GM21825 (cell line): ENCODE measurements around the gene CSTB.
"Not testable (repeated sequence)": the region's sequence is repeated elsewhere in the genome, so short reads cannot be mapped to it uniquely, and the experiment has no call there.

Experiments used
- ATAC-seq: cut with Tn5 transposase; IDR thresholded peaks from one replicate; pipeline ENCODE4 v1.9.1; 2021; ENCODE audit warnings: mild to moderate bottlenecking, moderate library complexity; ENCODE audit not compliant: unreplicated experiment

The CSTB gene, protein sequence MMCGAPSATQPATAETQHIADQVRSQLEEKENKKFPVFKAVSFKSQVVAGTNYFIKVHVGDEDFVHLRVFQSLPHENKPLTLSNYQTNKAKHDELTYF

DNA sequence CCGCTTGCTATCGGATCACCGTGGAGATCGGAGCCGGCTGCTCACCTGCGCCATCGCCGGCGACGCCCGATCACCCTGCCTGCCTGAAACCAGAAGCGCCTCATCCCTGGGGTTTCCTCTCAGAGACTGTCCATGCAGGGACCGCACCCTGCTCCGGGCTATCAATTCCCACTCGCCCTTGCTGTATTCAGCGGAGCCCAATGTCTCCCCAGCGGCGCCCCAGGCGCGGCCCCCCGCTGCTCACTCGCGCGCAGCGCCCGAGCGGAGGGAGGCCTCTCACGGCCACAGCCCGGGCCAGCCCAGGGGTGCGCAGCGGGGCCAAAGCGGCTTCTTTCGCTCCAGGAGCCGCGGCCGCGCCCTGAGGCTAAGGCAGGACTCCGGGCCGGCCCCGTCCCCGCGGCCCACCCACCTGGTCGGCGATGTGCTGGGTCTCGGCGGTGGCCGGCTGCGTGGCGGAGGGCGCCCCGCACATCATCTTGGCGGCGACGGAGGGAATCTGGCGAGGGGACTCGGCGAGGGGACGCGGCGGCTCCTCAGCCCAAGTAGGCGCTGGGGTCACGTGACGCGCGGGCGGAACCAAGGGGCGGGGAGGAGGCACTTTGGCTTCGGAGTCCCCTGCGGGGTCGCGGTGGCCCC, at the start of gene CSTB:
TSS of gene CSTB (minus strand) at position 514 of the 636 bp plus-strand sequence. CDS start at position 475, 39 bp downstream.
- ATAC-seq, result peak; percentile 62

DNA sequence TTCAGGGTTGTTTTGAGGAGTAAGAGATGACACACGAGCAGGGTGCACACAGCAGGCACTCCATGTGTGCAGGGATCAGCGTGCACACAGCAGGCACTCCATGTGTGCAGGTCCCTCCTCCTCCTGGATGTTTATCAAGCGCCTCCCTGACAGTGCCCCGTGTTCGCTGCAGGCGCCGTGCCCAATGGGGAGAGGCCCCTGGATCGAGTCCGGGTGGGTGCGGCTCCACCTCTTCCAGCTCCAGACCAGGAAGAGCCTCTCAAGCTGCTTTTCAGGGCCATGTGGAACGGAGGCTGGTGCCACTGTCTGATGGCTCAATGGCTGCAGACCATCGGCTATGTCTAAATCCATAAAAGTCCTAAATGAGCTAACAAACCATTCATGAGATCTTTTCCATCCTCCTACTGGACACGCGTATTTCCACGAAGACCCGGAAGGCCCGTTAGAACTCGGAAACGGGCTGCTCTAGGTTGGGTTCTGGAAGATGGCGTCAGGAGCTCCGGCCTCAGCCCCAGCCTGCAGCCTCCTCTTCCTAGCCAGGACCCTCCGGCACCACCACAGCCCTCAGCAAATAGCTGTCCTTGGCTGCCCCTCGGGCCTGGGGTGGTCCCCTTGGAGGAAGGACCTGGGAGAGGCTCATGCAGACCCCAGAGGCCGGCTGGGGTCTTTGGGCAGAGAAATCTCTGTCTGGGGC, 49.3 kb upstream of the CSTB start:
- ATAC-seq, result no peak

DNA sequence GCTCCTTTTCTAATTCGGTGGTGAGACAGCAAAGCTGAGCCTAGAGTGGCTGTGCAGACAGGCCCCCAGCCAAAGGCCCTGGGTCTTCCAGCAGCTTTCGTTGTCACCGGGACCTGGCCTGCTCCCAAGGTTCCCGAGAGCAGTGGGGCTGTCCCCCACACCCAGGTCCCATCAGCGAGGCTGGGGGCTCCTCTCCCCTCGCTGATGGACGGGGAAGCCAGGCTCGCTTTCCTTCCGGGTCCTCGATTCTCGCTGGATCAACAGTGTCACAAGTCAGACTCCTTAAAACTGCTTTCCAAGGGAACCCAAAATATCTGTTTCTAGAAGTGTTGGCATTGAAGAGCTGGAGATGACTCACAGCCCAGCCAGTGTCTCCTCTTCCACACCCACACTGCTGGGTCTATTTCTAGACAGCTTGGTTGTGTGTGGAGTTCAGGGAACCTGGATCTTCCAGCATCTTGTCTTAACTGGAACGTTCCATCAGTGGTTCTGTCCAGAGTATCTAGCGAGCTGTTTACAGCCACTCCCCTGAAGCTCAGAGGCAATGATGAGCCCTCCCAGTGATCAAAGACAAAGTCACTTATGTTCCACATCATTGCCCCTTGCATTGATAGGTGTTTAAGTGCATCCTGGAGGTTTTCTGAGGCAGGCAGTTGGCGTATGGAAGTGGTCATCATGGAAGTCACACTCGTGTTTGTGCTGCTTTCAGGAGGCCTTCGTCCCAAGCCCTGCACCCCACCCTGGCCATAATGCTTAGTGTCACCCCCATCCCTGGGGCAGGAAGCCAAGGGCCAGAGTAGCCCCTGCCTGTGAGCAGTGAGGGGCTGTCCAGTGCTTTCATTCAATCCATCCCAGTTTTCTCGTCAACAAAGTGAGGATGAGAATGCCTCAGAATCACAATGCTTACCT, 48.5 kb upstream of the CSTB start:
- no peak for ATAC-seq

DNA sequence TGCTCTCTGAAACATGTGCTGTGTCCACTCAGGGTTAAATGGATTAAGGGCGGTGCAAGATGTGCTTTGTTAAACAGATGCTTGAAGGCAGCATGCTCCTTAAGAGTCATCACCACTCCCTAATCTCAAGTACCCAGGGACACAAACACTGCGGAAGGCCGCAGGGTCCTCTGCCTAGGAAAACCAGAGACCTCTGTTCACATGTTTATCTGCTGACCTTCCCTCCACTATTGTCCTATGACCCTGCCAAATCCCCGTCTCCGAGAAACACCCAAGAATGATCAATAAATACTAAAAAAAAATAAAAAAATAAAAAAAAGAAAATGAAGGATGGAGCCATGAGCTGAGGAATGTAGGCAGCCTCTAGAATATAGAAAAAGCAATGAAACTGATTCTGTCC, 46.6 kb upstream of the CSTB start:
- ATAC-seq, result not testable (repeated sequence)

DNA sequence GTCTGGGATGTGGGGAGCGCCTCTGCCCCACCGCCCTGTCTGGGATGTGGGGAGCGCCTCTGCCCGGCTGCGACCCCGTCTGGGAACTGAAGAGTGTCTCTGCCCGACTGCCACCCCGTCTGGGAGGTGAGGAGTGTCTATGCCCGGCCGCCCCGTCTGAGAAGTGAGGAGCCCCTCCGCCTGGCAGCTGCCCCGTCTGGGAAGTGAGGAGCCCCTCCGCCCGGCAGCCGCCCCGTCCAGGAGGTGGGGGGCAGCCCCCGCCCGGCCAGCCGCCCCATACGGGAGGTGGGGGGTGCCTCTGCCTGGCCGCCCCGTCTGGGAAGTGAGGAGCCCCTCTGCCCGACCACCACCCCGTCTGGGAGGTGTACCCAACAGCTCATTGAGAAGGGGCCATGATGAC, 46.1 kb upstream of the CSTB start:
- not testable (repeated sequence) for ATAC-seq

DNA sequence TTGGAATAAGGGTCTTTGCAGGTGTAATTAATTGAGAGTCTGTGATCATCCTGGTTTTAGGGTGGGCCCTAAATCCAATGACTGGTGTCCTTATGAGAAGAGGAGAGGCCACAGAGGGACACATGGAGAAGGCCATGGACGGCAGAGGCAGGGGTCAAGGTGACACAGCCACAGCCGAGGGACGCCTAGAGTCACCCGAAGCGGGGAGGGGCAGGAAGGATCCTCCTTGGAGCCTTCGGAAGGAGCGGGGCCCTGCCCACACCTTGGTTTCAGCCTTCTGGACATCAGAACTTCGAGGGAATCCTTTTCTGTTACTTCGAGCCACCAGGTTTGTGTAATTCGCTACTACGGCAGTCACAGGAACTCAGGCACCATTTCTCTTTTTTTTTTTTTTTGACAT, 44.4 kb upstream of the CSTB start:
- no peak for ATAC-seq

DNA sequence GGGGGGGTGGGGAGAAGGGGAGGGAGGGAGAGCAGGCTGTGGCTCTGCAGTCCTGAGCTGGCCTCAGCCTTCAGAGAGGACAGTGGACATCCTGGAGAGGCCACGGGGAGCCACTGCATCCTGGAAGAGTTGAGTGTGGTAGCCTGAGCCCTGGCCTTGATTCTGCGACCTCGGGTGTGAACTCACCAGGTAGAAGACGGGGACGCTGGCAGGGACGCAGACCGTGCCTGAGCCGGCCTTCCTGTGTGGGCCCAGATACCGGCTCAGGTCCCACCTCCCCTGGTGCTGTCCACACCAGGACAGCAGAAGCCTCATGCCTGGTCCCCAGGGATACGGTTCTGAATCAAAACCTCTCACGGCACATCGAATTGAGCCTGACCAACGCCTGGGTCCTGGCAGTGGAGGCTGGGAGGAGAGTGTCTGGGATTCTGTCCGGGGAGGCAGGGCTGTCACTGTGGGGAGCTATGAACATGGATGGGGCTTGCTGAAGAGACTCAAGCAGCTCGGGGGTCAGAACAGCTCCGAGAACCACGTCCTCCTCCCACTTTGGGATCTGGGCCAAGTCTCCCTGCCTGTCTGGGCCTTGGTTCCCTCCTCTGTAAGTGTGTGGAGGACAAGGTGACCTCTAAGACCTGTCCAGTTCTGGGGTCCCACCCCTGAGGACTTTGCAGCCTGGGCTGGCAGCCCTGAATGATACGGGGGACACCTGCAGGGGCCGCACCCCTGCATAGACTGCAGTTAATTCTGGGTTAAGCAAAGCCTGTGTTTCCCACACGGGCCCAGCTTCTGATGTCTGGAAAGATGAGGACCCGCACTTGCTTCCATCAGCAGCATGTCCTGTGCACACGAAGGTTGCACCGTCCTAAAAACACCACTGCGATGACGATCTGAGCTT, 43.6 kb upstream of the CSTB start:
- no peak for ATAC-seq

DNA sequence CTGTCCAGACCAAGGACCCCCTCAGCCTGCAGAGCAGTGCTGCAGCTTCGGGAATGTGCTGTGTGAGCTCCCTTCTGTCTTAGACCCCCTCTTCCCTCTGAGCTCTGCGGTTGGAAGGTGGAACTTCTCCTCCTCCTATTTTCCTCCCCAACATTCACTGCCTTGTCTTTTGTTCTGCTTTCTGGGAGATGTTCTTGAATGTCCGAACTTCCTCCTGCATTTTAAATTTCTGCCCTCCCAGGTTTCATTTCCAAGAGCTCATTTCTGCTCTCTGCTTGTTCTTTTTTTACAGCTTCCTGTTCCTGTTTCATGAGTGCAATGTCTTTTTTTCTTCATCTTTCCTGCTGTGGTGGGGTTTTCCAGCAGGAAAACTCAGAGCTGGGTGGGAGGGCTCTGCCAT, 42.6 kb upstream of the CSTB start:
- ATAC-seq, result no peak

DNA sequence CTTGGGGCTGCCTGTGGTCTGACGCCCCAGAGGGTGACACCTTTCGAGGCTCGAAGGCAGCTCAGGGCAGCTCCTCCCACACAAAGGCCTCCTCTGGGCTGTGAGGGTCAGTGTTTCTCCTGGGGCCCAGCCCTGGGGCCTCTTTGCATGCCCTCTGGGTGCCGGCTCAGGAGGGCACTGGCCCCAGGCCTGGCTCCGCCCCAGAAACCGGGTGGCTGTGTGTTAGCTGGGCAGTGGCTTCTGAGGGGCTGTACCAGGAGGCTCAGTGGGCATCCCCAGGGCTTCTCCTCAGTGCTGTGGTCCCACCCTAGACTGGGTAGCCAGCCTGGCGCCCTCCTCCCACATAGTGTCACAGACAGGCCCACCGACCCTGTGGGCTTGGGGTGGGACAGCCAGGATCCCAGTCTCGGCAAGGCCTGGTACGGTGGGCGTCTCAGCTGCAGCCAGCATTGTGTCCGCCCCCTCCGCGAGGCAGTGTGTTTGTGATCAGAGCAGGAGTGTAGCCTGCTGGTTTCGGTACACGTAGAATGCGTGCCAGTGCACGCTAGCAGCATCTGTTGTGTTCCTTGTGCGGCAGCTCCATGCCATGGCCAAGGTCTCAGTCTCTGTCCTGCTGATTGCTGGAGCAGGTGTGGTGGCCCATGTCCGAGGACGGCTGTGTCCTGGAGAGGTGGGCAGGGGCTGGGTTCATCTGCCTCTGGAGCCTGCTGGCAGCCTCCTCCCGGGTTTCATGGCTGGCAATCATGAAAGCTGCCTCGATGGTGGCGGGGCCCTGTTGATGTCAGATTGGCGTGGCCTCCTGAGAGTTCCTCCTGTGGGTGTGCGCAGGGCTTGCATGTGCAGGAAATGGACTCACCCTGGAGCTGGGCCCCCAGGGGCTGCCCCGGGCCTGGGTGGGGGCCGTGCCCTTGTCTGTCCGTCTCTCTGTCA, 41.3 kb upstream of the CSTB start:
- no peak for ATAC-seq

DNA sequence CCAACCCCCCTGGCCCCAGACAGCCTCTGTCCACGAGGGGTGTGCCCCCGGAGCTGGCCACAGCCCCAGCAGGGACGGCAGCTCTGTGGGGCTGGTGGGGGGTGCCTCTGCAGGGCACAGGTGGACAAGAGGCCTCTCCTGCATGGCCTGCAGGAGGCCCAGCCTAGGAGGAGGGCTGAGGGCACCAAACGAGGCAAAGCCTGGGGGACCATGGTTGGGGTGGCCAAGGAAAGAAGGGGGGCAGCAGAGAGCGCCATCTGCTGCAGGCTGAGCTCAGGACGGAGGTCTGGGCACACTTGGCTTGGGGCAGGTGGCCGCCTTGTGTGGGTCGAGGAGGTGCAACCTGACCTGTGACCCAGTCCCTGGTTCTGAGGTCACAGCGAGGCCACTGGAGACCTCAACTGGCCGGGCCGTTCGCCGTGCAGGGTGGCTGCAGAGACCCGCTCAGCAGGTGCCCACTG, 40.5 kb upstream of the CSTB start:
- no peak for ATAC-seq

DNA sequence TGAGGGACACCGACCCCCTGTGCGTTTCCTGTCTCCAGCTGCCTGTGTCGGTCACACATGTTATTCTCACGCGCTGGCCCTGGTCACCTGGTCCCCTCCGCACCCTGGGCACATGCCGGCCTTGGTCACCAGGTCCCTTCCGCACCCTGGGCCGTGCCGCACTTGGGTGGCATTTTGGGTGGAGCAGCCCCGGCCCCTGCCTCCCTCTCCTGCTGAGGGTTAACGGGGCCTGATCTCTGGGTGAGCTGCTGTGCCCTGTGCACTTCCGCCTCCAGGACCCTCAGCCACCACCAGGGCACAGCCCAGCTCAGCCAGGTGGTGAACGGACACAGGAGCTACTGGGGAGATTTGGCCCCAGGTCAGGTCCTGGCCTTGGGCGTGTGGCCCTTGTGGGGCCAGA, 39.9 kb upstream of the CSTB start:
- no peak for ATAC-seq

DNA sequence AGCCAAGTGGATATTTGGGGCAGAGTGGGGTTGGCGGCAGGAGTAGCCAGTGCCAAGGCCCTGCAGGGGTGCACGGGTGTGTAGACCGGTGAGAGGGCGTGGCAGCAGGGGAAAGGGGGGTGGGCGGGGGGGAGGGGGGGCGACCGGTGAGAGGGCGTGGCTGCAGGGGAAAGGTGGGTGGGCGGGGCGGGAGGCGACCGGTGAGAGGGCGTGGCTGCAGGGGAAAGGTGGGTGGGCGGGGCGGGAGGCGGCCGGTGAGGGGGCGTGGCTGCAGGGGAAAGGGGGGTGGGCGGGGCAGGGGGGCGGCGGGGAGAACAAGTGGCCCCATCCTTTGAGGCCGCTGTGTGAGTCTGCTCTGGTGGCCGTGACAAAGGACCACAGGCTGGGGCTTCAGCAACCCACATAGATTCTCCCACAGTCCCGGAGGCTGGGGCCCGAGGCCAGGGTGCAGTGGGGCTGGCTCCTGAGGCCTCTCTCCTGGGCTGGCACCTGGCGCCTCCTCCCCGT, 39.1 kb upstream of the CSTB start:
- no peak for ATAC-seq

DNA sequence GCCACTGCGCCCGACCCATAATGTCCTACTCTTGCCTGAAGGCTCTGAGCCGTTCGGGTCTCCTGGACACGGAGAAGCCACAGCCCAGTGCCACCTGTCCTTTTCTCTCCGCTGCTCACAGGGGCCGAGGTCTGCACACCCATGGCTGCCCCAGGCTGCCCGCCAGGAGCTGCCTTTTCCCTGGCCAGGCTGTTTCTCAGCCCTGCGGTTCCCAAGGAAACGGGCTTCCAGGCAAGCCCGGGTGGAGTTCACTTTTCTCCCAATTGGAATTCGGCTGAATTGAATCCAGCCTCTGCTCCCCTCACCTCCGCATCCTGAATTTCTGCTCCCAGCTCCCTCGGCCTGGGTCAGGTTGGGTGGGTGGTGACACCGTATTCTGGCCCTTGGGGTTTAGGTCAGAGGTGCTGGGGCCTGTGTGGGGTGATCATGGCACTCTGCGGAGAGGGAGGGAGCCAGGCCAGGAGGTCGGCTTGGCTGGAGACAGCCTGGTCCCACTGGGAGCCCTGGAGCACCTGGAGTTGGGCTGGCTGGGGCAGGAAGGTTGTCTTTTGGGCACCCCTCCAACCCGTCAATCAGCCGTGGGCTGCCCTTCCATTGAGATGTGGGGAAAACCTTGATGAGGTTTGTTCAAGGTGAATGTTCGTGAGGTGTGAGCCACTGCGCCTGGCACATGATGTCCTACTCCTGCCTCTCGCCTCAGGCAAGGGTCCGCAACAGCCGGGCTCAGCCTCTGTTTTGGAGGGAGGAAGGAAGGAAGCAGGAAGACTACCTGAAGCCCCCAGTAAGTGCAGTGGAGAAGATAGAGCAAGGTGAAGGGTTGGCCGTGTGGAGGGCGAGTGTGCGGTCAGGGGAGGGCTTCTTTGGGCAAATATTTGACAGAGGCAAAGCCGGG, 38.4 kb upstream of the CSTB start:
- no peak for ATAC-seq

DNA sequence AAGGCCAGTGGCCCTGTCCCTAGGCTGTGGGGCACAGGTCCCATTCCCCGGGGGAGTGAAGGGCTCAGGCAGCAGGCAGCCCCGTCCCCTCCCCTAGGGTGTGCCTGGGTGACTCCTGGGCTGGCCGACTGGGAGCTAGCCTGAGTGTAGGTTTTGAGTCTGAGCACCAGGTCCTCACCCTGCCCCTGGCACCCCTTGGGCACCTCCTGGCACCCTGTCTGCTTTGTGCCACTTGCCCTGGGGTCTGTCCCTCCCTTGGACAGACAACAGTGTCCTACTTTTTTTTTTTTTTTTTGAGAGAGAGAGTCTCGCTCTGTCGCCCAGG, 37.5 kb upstream of the CSTB start:
- ATAC-seq, result no peak

DNA sequence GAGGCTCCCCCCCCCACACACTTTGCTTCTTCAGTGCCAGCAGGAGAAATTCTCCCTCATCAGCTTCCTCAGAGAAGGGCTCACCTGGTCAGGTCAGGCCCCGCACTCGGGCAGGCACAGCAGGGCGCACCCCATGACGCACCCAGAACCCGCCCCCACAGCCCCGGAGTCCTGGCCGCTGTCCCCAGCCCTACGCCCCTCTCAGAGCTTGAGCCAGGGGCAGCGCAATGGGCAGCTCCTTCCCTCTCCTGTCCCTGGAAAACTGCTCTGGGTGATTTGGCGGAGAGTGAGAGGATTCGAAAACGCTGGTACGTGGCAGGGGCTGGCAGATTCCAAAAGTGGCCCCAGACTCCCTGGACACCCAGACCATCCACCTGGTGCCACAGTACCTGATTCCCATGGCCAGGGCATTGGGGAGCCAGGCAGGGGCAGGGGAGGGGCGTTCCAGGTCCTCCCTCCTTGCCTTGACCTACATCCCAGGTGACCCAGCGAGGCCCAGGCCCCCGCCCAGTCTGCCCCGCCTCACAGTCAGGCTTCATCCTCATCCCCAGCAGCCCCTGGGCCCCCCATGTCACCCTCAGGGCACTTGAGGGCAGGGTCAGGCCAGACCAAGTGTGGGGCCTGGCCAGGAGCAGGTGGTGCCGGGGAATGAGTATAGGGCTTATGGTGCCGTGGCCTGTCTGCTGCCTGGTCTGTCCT, 37.0 kb upstream of the CSTB start:
- ATAC-seq, result no peak

DNA sequence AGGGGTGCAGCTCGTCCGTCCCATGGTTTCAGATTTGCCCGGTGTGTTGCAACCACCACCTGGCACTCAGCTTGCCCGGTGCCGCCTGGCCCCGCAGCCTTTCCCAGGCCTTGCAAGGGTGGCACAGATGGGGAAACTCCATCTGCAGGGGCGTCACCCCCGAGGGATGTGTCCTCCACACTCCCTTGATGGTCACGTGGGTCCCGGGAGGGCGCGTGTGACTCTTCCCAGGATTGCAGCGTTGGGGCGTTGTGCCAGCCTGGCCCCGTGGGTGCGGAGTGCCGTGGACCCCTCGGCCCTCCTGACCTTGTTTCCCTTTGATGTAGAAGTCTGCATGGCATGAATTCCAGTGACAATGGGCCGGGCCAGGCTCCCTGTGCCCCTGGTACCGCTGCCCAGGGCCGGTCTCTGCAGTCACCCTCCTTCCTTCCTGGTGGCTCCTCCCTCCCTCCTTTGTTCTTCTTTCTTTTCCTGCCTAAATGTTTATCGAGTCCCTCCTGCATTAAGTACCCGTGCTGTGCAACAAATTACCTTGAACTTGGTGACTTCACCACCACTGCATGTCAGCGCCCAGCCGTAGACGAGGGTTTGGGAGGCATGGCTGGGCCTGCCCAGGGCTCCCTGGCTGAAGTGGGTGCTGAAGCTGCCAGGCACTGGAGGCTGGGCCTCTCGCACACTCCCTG, 36.2 kb upstream of the CSTB start:
- no peak for ATAC-seq
